ENCODE measurements around the gene MAGI1. TPM values are rescaled to one million over a fixed set of nuclear protein-coding genes. Genes with fewer than 3 reads are reported as not detected.
A peak's percentile ranks its signal among the peaks of the same experiment; 100 is the strongest.

Gene MAGI1
- not detected for total RNA-seq

GRCh38 chr3:66038726-66039589, at the start of gene MAGI1:
Gene MAGI1 (minus strand): TSS chr3:66038918. CDS start chr3:66038308, 610 bp downstream.
- DNase-seq: peak; percentile 24
- intact Hi-C loops (cut with micrococcal nuclease): loop anchor here (5.0 kb wide), 1 partner anchor 183 kb away; the partner anchor contains the start of gene SLC25A26
- Mint-ChIP-seq H3K36me3 (ENCODE audit: low read depth) (peaks cover 2% of the 10 kb centered on the region), H3K9me3 (no peaks in the 10 kb centered on the region), H3K27me3 (ENCODE audit: low read depth) (peaks cover 64% of the 10 kb centered on the region), H3K4me3 (peak within 1 kb of the TSS; percentile 79), H3K4me1 (ENCODE audit: low read depth) (peaks cover 9% of the 10 kb centered on the region), H3K27ac (no peak within 1 kb of the TSS)
- CTCF ChIA-PET: interaction anchor here (0.7 kb wide), 1 partner anchor 335 kb away, joined by 3 read pairs; no protein-coding TSS in a partner anchor

DNA sequence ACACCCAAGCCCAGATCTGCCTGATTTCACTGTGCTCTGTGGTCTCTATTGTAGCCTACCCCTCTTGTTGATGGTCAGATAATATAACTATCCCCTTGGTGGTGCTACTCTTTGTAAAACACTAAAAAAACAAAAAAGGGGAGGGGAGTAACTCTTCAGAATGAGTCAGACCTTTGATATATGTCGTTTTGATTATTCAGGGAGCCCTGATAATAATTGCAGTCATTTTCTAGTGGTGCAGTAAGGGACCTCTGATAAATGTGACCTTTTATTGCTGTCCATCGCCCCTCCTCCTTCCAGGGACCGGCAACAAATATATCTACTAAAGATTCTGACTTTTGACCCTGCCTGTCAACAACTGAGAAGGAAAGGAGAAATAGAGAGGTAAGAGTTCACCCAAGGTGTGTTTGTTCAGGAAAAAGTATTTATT, 45.1 kb upstream of the MAGI1 start:
- no peaks in the 10 kb centered on the region for H3K9me3 Mint-ChIP-seq
- no peak overlapping the region for H3K27ac Mint-ChIP-seq
- no peak for DNase-seq
- no peaks in the 10 kb centered on the region for H3K4me1 Mint-ChIP-seq (ENCODE audit: low read depth)
- no peak overlapping the region for H3K4me3 Mint-ChIP-seq
- H3K27me3 Mint-ChIP-seq (ENCODE audit: low read depth): peaks cover 9% of the 10 kb centered on the region
- no peaks in the 10 kb centered on the region for H3K36me3 Mint-ChIP-seq (ENCODE audit: low read depth)
- intact Hi-C loops (cut with micrococcal nuclease): no loop called here
- CTCF ChIA-PET: no interaction called here

DNA sequence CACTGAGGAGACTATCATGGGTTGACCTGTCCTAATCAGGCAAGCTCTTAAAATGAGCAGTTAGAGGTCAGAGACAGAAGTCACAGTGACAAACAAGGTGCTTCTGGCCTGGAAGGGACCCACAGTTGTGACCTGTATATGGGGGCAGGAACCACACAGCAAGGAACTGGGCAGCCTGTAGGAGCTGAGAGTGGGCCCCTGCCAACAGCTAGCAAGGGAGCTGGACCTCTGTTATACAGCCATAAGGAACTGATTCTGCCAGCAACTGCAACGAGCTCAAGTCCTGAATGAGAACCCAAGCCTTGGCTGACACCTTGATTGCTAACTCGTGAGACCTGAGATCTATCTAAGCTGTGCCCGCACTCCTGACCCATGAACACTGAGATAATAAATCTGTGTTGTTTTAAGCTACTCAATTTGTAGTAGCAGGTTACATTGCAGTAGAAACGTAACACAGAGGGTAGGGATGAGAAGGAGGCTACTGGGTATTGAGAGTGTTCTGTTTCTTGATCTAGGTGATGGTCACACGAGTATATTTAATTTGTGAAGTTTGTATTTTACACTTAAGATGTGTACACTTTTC, 44.5 kb upstream of the MAGI1 start:
- intact Hi-C loops (cut with micrococcal nuclease): no loop called here
- CTCF ChIA-PET: no interaction called here
- H3K27ac Mint-ChIP-seq: no peak overlapping the region
- no peak overlapping the region for H3K4me3 Mint-ChIP-seq
- no peaks in the 10 kb centered on the region for H3K36me3 Mint-ChIP-seq (ENCODE audit: low read depth)
- no peak for DNase-seq
- peaks cover 9% of the 10 kb centered on the region for H3K27me3 Mint-ChIP-seq (ENCODE audit: low read depth)
- H3K4me1 Mint-ChIP-seq (ENCODE audit: low read depth): no peaks in the 10 kb centered on the region
- no peaks in the 10 kb centered on the region for H3K9me3 Mint-ChIP-seq

GRCh38 chr3:66082679-66083078, 44.0 kb upstream of the MAGI1 start:
- CTCF ChIA-PET: no interaction called here
- intact Hi-C loops (cut with micrococcal nuclease): no loop called here
- H3K4me1 Mint-ChIP-seq (ENCODE audit: low read depth): no peaks in the 10 kb centered on the region
- no peak overlapping the region for H3K4me3 Mint-ChIP-seq
- no peaks in the 10 kb centered on the region for H3K9me3 Mint-ChIP-seq
- H3K27ac Mint-ChIP-seq: no peak overlapping the region
- DNase-seq: no peak
- H3K36me3 Mint-ChIP-seq (ENCODE audit: low read depth): no peaks in the 10 kb centered on the region
- peaks cover 9% of the 10 kb centered on the region for H3K27me3 Mint-ChIP-seq (ENCODE audit: low read depth)

GRCh38 chr3:66080167-66080566, 41.4 kb upstream of the MAGI1 start:
- no peaks in the 10 kb centered on the region for H3K9me3 Mint-ChIP-seq
- no peak for DNase-seq
- H3K27me3 Mint-ChIP-seq (ENCODE audit: low read depth): peaks cover 6% of the 10 kb centered on the region

GRCh38 chr3:66077973-66078372, 39.3 kb upstream of the MAGI1 start:
- Mint-ChIP-seq H3K36me3 (ENCODE audit: low read depth) (no peaks in the 10 kb centered on the region), H3K27me3 (ENCODE audit: low read depth) (peaks cover 2% of the 10 kb centered on the region), H3K9me3 (no peaks in the 10 kb centered on the region), H3K4me3 (no peak overlapping the region), H3K4me1 (ENCODE audit: low read depth) (no peaks in the 10 kb centered on the region), H3K27ac (no peak overlapping the region)
- CTCF ChIA-PET: no interaction called here
- DNase-seq: no peak
- intact Hi-C loops (cut with micrococcal nuclease): no loop called here

More at GRCh38 chr3:66080167-66080566, 41.4 kb upstream of the MAGI1 start:
- CTCF ChIA-PET: no interaction called here
- Mint-ChIP-seq H3K27ac (no peak overlapping the region), H3K36me3 (ENCODE audit: low read depth) (no peaks in the 10 kb centered on the region), H3K4me3 (no peak overlapping the region), H3K4me1 (ENCODE audit: low read depth) (no peaks in the 10 kb centered on the region)
- intact Hi-C loops (cut with micrococcal nuclease): no loop called here

GRCh38 chr3:66076861-66077470, 38.2 kb upstream of the MAGI1 start:
- no peaks in the 10 kb centered on the region for H3K9me3 Mint-ChIP-seq
- intact Hi-C loops (cut with micrococcal nuclease): no loop called here

GRCh38 chr3:66075281-66075680, 36.6 kb upstream of the MAGI1 start:
- CTCF ChIA-PET: no interaction called here
- no peaks in the 10 kb centered on the region for H3K4me1 Mint-ChIP-seq (ENCODE audit: low read depth)
- H3K36me3 Mint-ChIP-seq (ENCODE audit: low read depth): no peaks in the 10 kb centered on the region
- intact Hi-C loops (cut with micrococcal nuclease): no loop called here
- no peak overlapping the region for H3K4me3 Mint-ChIP-seq
- no peaks in the 10 kb centered on the region for H3K27me3 Mint-ChIP-seq (ENCODE audit: low read depth)
- no peak overlapping the region for H3K27ac Mint-ChIP-seq
- H3K9me3 Mint-ChIP-seq: no peaks in the 10 kb centered on the region
- DNase-seq: no peak

More at GRCh38 chr3:66076861-66077470, 38.2 kb upstream of the MAGI1 start:
- Mint-ChIP-seq H3K4me1 (ENCODE audit: low read depth) (no peaks in the 10 kb centered on the region), H3K27ac (no peak overlapping the region), H3K4me3 (no peak overlapping the region), H3K27me3 (ENCODE audit: low read depth) (peaks cover 2% of the 10 kb centered on the region), H3K36me3 (ENCODE audit: low read depth) (no peaks in the 10 kb centered on the region)
- DNase-seq: no peak
- CTCF ChIA-PET: no interaction called here

DNA sequence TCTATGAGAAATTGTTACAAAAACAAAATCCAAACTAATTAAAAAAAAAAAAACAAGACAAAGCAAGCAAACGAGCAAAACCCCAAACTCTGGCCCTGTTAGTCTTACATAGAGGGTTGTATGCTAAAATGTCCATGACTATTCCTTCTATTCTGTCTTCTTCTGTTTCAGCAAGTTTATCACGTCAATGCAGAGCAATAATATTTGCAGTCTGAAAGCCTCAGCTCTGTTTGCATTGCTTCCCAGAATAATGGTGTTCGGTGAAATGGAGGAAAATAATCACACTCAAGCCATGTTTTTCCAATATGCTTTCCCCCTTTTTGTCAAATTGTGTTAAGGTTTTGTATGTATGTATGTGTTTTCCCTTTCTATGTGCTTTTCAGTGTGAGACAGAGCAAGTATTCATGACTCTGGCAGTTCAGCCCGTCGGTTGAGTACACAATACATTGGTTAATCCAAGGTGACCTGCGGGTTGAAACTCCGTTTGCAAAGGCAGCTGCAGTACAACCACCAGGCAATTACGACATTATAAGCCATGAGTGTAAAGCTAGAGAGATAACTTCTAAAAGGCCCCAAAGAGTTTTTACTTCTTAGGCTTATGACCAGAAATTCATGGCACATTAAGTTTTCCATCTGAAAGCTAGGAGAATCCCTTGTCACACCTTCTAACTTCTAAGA, 34.9 kb upstream of the MAGI1 start:
- Mint-ChIP-seq H3K9me3 (peaks cover 3% of the 10 kb centered on the region), H3K4me3 (no peak overlapping the region), H3K27ac (no peak overlapping the region), H3K27me3 (ENCODE audit: low read depth) (no peaks in the 10 kb centered on the region), H3K4me1 (ENCODE audit: low read depth) (no peaks in the 10 kb centered on the region), H3K36me3 (ENCODE audit: low read depth) (no peaks in the 10 kb centered on the region)
- CTCF ChIA-PET: no interaction called here
- no peak for DNase-seq
- intact Hi-C loops (cut with micrococcal nuclease): no loop called here

DNA sequence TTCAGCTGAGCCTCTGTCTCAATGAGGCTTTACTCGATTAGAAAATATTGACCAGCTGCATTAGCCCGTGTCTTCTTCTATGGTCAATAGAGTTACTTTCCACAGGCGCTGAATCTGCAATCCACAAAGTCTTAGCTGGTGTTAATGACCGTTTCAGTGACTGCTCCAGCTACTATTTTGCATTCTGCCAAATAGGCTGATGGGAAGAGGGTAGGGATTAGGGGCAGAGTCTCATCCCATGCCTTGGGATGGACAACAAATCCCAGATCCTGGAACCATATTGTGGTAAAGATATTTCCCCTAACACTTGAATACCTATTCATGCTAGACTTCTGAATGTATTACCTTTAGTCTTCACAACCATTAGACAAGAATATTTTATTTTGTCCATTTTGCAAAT, 29.5 kb upstream of the MAGI1 start:
- H3K27ac Mint-ChIP-seq: no peak overlapping the region
- no peaks in the 10 kb centered on the region for H3K36me3 Mint-ChIP-seq (ENCODE audit: low read depth)
- H3K4me3 Mint-ChIP-seq: no peak overlapping the region
- no peaks in the 10 kb centered on the region for H3K4me1 Mint-ChIP-seq (ENCODE audit: low read depth)
- intact Hi-C loops (cut with micrococcal nuclease): no loop called here
- peaks cover 6% of the 10 kb centered on the region for H3K27me3 Mint-ChIP-seq (ENCODE audit: low read depth)
- DNase-seq: no peak
- H3K9me3 Mint-ChIP-seq: peaks cover 3% of the 10 kb centered on the region
- CTCF ChIA-PET: interaction anchor here (1.2 kb wide), 1 partner anchor 185 kb away, joined by 3 read pairs; no protein-coding TSS in a partner anchor

- CTCF ChIA-PET: no interaction called here
- intact Hi-C loops (cut with micrococcal nuclease): no loop called here
- no peak overlapping the region for H3K4me3 Mint-ChIP-seq
- DNase-seq: no peak
- H3K4me1 Mint-ChIP-seq (ENCODE audit: low read depth): no peaks in the 10 kb centered on the region
- H3K9me3 Mint-ChIP-seq: peaks cover 3% of the 10 kb centered on the region
- no peak overlapping the region for H3K27ac Mint-ChIP-seq
- no peaks in the 10 kb centered on the region for H3K36me3 Mint-ChIP-seq (ENCODE audit: low read depth)
- H3K27me3 Mint-ChIP-seq (ENCODE audit: low read depth): peaks cover 6% of the 10 kb centered on the region
Observed at GRCh38 chr3:66066963-66067617, 28.4 kb upstream of the MAGI1 start.

GRCh38 chr3:66055289-66055688, 16.6 kb upstream of the MAGI1 start:
- CTCF ChIA-PET: no interaction called here
- H3K4me1 Mint-ChIP-seq (ENCODE audit: low read depth): no peaks in the 10 kb centered on the region

More at GRCh38 chr3:66055289-66055688, 16.6 kb upstream of the MAGI1 start:
- no peak overlapping the region for H3K4me3 Mint-ChIP-seq
- no peaks in the 10 kb centered on the region for H3K27me3 Mint-ChIP-seq (ENCODE audit: low read depth)
- H3K27ac Mint-ChIP-seq: no peak overlapping the region
- H3K36me3 Mint-ChIP-seq (ENCODE audit: low read depth): no peaks in the 10 kb centered on the region
- no peaks in the 10 kb centered on the region for H3K9me3 Mint-ChIP-seq
- no peak for DNase-seq
- intact Hi-C loops (cut with micrococcal nuclease): no loop called here
